Breast epithelium (tissue), 4 donors: ENCODE results near the gene PHACTR1. TPM values are rescaled to one million over a fixed set of nuclear protein-coding genes. Genes with fewer than 3 reads are reported as not detected.

Source experiments
- DNase-seq, 2 donors: peaks; one replicate each; pipeline ENCODE4 v3.0.0-alpha.2; 2019; ENCODE audit warnings: low spot score in 2 of 2
- H3K27ac ChIP-seq, 2 donors: fragments of 200-600 bp; sonication (generic) in 1 of 2; one replicate each; pipeline ENCODE4 v1.5.1; 2016 to 2019; ENCODE audit warnings: mild to moderate bottlenecking in 1 of 2
- H3K27me3 ChIP-seq, 2 donors: fragments of 200-600 bp; sonication (generic) in 1 of 2; one replicate each; pipeline versions ENCODE4 v1.5.1 to v1.6.0; 2017 to 2019; ENCODE audit warnings: control low read depth in 1 of 2, mild to moderate bottlenecking in 1 of 2
- H3K36me3 ChIP-seq: fragments of 200-600 bp; one replicate; pipeline ENCODE4 v1.5.1; 2019
- H3K4me1 ChIP-seq, 2 donors: fragments of 200-600 bp; sonication (generic); one replicate each; pipeline ENCODE4 v1.5.1; 2016 to 2019; ENCODE audit warnings: control low read depth in 1 of 2
- H3K4me3 ChIP-seq, 3 donors: fragments of 200-600 bp; sonication (generic); 1 replicate in 2 of 3; 2 replicates in 1 of 3; pipeline ENCODE4 v1.5.1; 2016 to 2019; ENCODE audit warnings: mild to moderate bottlenecking in 3 of 3, moderate library complexity in 2 of 3
- H3K9me3 ChIP-seq, 2 donors: fragments of 200-600 bp; sonication (generic) in 1 of 2; one replicate each; pipeline ENCODE4 v1.5.1; 2016 to 2019; ENCODE audit warnings: control low read depth in 1 of 2
- CTCF ChIP-seq, 3 donors: fragments of 450-650 bp; IDR thresholded peaks; one replicate each; pipeline ENCODE4 v1.5.1; 2016 to 2017; ENCODE audit warnings: antibody characterized with exemption in 3 of 3, mild to moderate bottlenecking in 3 of 3, moderate library complexity in 3 of 3
- POLR2A ChIP-seq: fragments of 450-650 bp; IDR thresholded peaks from one replicate; pipeline ENCODE4 v1.6.1; 2016; ENCODE audit warnings: antibody characterized with exemption, mild to moderate bottlenecking, moderate library complexity
- POLR2AphosphoS5 ChIP-seq, 3 donors: sonication (generic); formaldehyde crosslinking; IDR thresholded peaks; one replicate each; pipeline ENCODE4 v1.6.1; 2017; ENCODE audit warnings: antibody characterized with exemption in 3 of 3
- intact Hi-C: fragments of 100-400 bp; cut with DNase I; formaldehyde crosslinking; loops from one replicate; pipeline ENCODE4 v1.15.1; 2023; ENCODE audit warnings: low total_unique reads
- total RNA-seq, 3 donors: library from RNA; depleted of rRNA; stranded (reverse); fragments of >200 nt; gene quantifications; one replicate each; pipeline ENCODE4 v1.1.0, GENCODE V29; 2016

PHACTR1 gene
- total RNA-seq, 3 donors from 2014 or later: 4.1 to 5.6 (median 4.6) TPM

GRCh38 chr6:12842658-12843057 lies 126.1 kb downstream of the PHACTR1 start:
- H3K4me1 ChIP-seq: no peaks in the 10 kb centered on the region
- no peak overlapping the region for H3K4me3 ChIP-seq
- peaks cover 0 to 8% of the 10 kb centered on the region in 2 donors for H3K9me3 ChIP-seq
- no peak overlapping the region for H3K27ac ChIP-seq
- DNase-seq: no peak
- H3K27me3 ChIP-seq: peaks cover 0 to 9% of the 10 kb centered on the region in 2 donors
- H3K36me3 ChIP-seq: no peaks in the 10 kb centered on the region
- intact Hi-C loops: no loop called here
- TF ChIP-seq CTCF (IDR thresholded peaks at IDR 0.05): no peak
- TF ChIP-seq POLR2A: no peak
- no peak for TF ChIP-seq POLR2AphosphoS5 (IDR thresholded peaks at IDR 0.05)

- Histone ChIP-seq H3K27me3 (peaks cover 0 to 9% of the 10 kb centered on the region in 2 donors), H3K4me3 (no peak overlapping the region), H3K9me3 (no peaks in the 10 kb centered on the region), H3K36me3 (no peaks in the 10 kb centered on the region), H3K27ac (no peak overlapping the region), H3K4me1 (no peaks in the 10 kb centered on the region)
- no peak for DNase-seq
- intact Hi-C loops: no loop called here
- TF ChIP-seq POLR2A: no peak
- TF ChIP-seq CTCF (IDR thresholded peaks at IDR 0.05): peak in 2 of 3 donors; percentile 19 to 31
- no peak for TF ChIP-seq POLR2AphosphoS5 (IDR thresholded peaks at IDR 0.05)
These were observed 128.0 kb downstream of the PHACTR1 start for GRCh38 chr6:12844284-12845223.

- Histone ChIP-seq H3K36me3 (no peaks in the 10 kb centered on the region), H3K9me3 (no peaks in the 10 kb centered on the region), H3K27me3 (peaks cover 0 to 9% of the 10 kb centered on the region in 2 donors), H3K4me1 (no peaks in the 10 kb centered on the region), H3K27ac (no peak overlapping the region), H3K4me3 (no peak overlapping the region)
- no peak for DNase-seq
- TF ChIP-seq POLR2A: no peak
- TF ChIP-seq POLR2AphosphoS5 (IDR thresholded peaks at IDR 0.05): no peak
- TF ChIP-seq CTCF (IDR thresholded peaks at IDR 0.05): no peak
- intact Hi-C loops: no loop called here
These were observed 128.8 kb downstream of the PHACTR1 start for GRCh38 chr6:12845224-12846004.

GRCh38 chr6:12848964-12849808 lies 132.6 kb downstream of the PHACTR1 start:
- no peaks in the 10 kb centered on the region for H3K4me1 ChIP-seq
- intact Hi-C loops: no loop called here
- TF ChIP-seq POLR2AphosphoS5 (IDR thresholded peaks at IDR 0.05) (no peak), POLR2A (no peak), CTCF (IDR thresholded peaks at IDR 0.05) (no peak)
- peaks cover 0 to 9% of the 10 kb centered on the region in 2 donors for H3K27me3 ChIP-seq
- no peak overlapping the region for H3K4me3 ChIP-seq
- DNase-seq: no peak
- no peaks in the 10 kb centered on the region for H3K36me3 ChIP-seq
- no peaks in the 10 kb centered on the region for H3K9me3 ChIP-seq
- no peak overlapping the region for H3K27ac ChIP-seq
